ENCODE measurements around the gene AKAP6.

The AKAP6 gene

DNA sequence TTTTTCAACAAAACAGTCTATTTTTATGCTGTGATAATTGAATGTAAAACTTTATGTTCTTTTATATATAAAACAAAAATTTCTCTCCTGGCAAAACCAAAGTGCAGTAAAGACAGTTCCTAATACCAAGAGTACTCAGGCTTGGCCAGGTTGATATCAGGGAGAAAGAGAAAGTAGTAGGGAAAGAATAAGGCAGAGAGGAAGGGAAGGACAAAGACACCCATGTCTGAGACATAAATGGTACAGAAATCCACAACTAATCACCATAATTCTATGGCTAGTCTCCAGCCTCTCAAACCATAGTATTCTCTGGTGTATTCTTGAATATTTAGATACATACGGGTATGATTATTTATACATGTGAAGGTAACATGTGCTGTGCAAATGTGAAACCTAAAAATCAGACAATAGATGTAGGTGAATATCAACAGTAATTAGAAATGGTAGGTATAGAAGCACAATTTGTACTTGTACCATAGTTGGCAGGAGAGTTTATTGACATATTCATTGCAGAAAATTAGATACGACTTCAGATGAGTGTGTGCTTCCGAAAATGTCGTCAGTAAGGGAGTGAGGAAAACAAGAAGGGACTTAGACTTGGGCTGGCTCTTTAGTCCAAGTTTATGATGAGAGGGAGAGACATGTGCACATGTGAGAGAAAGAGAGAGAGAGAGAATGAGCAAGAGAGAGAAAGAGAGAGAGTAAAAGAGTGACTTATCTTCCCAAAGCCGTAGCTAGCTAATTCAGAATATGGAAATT, 378.8 kb downstream of the AKAP6 start:
- DNase-seq (ENCODE audit: low read depth in 2 of 2): no peak

DNA sequence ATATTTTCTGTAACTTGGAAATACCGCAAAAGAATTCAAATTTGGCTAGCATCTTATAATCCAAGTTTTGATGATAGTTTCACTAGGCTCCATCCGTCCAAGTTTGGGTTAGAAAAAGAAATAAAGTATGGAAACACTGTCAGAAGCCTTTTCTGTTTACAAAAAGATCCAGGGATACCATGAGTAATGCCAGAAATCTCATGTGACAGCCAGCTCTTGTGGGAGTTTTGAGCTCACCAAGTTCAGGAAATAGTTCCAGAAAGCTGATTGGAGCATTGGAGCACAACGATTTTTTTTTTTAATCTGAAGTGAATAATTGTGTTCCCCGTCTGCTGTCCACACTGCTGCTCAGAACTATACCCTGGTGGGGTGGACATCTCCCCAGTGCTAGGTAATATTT, 379.9 kb downstream of the AKAP6 start:
- no peak for DNase-seq (ENCODE audit: low read depth in 2 of 2)

DNA sequence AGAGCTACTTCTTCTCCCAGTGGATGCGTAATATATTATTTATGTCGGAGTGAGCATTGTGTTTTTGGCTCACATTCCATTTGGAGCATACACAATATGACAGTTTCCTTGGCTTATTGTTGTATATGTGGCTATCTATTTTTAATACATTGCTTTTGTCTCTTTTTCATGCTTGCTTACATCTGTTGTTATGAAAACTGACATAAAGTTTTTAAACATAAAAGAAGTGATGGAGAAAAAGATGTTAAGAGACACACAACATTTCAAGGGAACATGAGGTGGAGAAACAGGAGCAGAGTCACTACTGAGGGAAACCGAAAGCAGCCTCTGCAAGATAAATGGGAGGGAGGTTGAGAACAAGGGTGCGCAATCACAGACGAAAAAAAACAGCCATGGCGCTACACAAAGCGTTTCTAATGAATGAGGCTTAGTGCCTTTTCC, 381.2 kb downstream of the AKAP6 start:
- DNase-seq (ENCODE audit: low read depth in 2 of 2): no peak

DNA sequence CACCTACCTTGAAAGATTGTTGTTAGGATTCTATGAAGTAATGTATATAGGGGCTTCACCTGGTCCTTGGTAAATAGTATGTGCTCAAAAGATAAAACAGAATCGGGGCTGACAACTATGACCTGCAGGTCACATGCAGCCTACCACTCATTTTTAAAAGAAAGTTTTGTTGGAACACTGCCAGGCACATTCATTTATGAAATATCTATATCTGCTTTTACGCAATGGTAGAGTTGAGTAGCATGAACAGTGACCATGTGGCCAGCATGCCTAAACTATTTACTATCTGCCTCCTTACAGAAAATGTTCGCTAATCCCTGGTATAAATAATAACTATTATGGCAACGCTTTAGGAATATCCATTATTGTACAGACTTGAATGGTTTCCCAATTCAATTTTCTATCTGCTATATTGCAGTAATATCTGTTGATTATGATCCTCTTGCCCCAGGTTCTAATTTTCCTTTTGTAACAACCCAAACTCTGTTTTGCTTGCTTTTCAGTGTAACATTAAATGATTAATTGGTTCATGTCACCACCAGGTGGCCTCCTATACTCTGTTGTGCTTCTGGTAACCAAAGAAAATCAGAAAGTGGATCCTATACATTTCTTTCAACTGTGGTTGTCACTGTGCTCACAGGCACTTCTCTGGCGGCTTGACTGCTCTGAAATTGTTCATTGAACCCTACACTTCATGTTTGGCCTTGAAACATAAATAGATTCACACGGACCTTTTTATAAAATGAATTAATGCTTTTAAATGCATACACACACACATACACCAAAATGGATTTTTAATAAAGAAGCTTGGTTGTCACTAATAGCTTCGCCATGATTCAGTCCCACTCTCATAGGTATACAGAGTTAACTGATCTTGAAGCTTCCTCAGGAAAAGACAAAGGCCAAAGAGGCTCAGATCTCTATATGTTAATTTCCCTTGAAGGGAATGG, 381.9 kb downstream of the AKAP6 start:
- DNase-seq (ENCODE audit: low read depth in 2 of 2): no peak

DNA sequence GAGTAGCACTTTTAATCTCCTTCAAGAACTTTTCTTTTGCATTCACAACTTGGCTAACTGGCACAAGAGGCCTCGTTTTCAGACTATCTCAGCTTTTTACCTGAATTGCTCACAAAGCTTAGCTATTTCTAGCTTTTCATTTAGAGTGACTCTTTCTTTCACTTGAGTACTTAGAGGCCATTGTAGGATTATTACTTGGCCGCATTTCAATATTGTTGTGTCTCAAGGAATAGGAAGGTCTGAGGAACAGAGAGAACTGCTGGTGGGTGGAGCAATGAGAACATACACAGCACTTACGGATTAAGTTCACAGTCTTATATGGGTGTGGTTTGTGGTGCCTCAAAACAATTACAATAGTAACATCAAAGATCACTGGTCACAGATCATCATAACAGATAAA, 384.8 kb downstream of the AKAP6 start:
- DNase-seq (ENCODE audit: low read depth in 2 of 2): no peak

DNA sequence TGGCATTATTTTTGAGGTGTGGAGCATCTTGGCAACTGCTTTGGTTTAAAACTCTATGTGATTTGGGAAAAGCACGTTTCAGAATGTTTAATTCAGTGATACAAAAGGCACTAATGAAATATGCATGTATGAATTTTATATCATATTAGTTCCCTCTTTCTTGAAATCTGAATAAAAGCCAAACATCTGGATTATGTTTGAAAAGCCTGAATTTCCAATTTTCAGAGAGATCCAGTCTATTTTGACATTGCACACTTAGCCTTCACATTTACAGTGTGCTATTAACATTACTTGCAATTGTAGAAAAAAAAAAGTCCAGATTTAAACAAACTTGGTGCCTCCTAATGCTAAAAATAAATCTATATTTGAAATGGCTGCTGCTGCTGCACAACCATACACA, 390.5 kb downstream of the AKAP6 start:
- no peak for DNase-seq (ENCODE audit: low read depth in 2 of 2)

DNA sequence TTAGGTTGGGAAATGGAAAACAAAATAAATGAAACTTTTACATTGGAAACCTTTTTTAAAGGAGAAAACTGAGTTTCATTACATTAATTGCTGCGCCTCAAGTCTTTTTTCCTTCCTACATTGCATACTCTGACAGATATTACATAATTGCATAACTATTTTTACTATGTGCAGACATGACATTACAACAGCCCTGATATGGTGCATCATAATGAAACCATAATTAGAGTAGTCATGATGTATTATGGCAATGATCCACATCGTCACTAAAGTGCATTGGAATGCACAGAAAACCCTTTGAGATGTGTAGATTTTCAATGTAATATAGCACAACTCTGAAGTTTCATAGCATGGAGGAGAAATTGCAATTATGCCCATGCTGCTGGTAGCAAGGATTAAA, 391.8 kb downstream of the AKAP6 start:
- no peak for DNase-seq (ENCODE audit: low read depth in 2 of 2)

DNA sequence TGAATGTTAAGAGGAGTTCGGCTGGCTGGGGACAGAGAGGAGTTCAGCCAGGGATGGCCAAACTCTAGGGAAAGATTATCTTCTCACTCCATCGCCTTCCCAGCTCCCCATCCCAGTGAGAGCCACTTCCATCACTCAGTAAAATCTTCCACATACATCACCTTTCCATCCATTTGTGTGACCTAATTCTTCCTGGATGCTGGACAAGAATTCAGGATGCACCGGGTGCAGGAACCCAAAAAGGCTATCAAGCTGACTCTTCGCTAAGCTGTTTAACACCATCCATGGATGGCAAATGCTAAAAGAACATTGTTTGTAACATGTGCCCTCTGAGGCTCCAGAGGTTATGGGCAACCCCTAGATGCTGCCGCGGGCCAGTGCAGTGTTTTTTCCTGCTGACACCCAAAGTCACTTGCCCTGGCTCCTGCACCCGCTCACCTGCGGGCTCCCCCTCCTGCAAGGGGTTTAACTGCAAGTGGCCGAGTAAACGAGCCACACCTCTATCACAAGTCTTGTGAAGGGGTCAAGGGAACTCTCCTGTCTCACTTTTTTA, 393.6 kb downstream of the AKAP6 start:
- no peak for DNase-seq (ENCODE audit: low read depth in 2 of 2)

DNA sequence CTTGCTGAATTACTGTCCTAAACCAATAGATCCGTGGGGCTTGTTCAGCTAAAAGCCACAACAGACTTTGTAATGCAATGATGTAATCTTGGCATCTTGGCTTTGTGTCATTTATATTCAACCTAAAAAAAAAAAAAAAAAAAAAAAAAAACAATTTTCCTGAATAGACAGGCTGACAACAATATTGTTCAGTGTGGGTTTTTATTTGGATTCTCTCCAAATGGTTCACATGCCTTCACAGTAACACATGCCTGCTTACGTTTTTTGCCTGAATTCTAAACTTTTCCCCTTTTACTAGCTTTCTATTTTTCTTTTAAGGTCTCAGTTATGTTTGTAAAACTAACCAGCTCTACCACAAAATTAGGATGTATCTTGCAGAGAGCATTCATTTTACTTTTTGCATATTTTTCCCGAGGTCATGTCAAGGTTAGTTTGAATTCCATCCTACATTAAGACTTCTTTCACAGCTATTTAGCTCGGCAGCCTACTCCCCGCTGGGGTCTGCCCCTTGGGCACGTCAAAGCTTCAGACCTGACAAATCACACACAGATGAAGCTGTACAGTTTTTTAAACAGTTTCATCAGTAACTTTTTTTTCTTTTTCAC, 395.9 kb downstream of the AKAP6 start:
- no peak for DNase-seq (ENCODE audit: low read depth in 2 of 2)

DNA sequence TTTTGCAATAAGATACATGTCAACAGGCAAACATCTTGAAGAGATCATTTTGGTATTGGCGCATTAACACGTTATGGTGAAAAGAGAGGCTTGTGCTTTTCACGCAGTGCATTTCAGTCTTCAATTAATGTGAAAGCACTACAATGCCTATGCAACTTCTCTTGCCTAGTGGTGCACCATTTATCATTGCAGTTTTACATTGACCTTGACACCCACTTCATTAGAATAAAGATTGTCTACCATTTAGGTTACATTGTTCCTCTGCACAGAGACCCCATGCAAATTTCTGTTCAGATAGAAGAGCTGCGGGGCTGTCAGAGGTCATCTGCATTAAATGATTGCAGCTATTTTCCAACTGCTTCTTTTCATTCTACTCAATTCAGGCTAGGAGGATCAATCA, 397.4 kb downstream of the AKAP6 start:
- DNase-seq (ENCODE audit: low read depth in 2 of 2): no peak

DNA sequence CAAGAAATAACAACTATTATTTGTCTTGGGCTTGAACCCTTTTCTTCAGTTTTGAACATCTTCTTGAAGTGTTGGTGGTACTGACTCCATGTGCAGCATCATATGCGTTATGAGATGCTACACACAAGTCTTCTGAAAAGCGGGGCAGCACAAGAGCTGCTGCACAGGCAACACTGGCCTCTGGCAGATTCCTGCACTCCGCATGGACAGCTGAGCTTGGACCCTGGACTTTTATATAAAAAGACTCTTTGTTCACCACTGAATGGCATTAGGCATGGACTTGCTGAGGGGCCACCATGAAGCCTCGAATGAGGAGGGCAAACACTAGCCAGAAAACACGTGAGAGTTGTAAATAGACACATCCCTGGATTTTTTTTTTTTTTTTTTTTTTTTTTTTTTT, 398.7 kb downstream of the AKAP6 start:
- no peak for DNase-seq (ENCODE audit: low read depth in 2 of 2)

DNA sequence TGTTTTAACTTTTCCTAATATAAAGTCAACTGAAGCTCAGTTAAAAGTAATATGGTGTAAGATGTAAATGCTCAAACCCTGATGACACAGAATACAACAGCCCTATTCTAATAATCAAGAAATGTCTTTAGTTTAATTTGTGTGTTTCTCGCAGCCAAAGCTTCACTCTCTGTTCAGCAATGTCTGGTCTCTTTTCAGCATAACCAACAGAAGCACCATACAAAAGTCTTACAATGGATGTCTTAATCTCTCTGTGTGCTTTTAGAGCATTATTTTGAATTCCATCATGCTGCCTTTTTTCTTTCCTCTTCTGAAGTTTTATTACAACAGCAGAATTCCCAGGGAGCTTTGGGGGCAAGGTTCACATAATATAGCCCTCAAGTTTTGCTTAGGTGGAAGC, 399.4 kb downstream of the AKAP6 start:
- no peak for DNase-seq (ENCODE audit: low read depth in 2 of 2)

DNA sequence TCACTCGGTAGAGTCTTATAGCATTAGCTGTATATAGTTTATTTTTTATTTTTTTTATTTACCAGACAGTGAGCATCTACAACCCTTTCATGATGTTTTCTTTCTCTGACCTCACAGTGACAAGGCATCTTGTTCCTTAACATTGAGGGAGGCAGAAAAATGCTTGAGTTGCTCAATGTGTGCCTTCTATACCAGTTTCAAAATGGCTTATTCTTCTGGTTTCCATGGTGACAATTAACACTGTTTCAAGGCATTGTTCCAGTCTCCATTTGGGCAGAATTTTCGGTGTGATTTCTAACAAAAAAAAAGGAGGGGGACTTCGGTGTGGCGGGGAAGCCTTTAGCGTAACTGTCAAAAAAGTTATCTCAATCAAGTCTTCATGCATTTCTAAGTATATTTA, 399.9 kb downstream of the AKAP6 start:
- DNase-seq (ENCODE audit: low read depth in 2 of 2): no peak

DNA sequence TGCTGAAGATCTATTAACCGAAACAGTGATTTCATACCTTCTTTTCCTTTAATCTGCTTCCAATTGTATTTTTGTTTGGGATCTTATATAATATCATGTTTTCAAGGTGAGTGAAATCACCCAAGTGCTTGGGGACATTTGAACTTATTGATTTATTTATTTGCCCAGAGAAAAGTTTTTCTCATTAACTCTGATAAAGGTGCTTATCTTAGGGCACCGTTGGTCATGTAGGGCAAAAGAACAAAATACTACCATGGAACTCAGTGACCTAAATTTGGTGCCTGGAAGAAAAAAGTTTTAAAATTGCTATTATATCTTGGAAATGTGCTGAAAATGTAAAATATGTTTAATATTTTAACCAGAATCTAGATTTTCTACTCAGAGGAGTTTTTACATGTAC, 402.2 kb downstream of the AKAP6 start:
- no peak for DNase-seq (ENCODE audit: low read depth in 2 of 2)

DNA sequence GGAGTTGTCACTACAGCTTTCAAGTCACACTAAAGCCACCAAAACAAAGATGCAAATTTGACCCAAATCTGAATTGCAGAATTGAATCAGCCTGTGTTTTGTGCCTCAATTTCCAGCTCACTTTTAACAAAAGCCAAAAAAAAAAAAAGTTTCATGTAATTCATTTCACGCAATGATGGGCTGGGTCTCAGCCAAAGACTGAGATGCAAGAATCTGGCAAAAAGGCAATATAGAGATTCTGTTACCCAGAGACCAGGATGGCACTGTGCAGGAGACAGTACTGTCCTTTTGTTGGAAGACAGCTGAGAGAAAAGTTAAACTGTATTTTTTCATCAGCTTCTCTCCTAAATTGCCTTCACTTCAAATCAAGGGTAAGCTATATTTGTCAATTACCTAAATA, 403.9 kb downstream of the AKAP6 start:
- no peak for DNase-seq (ENCODE audit: low read depth in 2 of 2)

DNA sequence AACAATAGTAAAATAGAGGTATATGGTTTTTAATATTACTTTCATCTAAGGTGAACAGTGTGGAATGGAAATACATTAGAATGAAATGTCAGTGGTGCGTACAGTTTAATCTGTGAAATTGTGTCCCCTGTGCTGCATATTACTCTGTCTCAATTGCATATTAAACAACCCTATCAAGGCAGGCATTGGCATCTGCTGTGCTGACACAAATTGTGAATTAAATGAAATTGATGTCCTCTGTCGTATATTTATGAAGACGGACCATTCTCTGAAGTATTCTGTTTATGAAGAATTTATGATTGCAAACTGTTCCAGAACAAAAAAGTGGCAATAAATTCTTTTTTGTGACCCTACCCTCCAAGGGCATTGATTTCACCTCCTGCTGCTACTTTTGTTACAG, 405.2 kb downstream of the AKAP6 start:
- no peak for DNase-seq (ENCODE audit: low read depth in 2 of 2)

DNA sequence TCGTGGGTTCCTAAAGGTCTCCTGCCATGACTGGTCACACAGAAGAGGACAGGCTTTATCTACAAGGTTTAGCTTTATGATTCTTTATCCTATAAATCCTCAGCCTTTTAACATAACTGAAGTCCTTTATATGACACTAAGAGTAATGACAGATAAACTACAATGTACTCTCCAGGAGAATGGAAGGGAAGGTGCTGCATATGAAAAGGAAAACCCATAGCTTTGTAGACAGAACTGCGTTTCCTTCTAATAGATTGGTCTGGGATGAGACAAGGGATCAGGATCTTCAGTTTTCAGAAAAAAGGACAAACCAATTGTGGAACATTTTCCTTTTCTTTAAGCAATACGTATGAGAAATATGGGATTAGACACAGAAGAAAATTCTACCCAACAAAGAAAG, 408.5 kb downstream of the AKAP6 start:
- no peak for DNase-seq (ENCODE audit: low read depth in 2 of 2)

DNA sequence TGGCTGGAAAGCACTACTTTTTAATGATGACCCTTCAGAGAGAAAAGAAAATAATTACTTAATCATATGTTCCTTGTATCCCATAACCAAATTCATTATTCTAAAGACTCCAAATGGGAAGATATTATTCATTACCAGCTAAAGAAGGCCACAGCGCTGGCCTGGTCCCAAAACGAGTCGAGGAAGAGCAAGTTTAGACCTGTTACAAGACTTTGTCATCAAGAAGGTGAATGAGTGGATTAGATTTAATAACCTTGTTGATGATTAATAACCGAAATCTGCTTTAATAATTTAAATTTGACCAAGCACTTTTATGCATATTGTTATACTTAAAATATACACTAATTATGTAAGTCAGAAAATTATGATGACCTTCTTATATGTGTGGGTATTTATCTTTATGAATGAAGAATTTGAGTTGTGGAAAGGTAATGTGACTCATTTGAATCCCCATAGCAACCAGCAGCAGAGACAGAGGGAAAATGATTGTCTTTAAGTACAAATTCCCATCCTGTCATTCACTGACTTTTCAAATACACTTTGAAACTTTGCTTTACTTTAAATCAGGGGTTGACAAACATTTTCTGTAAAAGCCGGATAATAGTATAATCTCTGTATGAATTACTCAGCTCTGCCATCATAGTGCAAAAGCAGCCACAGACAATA, 409.2 kb downstream of the AKAP6 start:
- DNase-seq (ENCODE audit: low read depth in 2 of 2): no peak

DNA sequence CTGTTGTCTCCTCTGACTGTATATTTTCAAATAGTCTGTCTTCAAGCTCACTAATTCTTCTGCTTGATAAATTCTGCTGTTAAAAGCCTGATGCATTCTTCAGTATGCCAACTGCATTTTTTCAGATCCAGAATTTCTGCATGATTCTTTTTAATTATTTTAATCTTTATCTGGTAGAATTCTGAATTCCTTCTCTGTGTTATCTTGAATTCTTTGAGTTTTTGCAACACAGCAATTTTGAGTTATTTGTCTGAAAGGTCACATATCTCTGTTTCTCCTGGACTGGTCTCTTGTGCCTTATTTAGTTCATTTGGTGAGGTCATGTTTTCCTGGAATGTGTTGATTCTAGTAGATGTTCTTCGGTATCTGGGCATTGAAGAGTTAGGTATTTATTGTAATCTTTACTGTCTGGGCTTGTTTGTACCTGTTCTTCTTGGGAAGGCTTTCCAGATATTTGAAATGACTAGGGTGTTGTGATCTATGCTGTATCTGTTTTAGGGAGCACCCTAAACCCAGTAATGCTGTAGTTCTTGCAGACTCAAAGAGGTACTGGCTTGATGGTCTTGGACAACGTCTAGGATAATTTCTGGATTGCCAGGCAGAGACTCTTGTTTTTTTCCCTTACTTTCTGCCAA, 415.8 kb downstream of the AKAP6 start:
- DNase-seq (ENCODE audit: low read depth in 2 of 2): no peak

DNA sequence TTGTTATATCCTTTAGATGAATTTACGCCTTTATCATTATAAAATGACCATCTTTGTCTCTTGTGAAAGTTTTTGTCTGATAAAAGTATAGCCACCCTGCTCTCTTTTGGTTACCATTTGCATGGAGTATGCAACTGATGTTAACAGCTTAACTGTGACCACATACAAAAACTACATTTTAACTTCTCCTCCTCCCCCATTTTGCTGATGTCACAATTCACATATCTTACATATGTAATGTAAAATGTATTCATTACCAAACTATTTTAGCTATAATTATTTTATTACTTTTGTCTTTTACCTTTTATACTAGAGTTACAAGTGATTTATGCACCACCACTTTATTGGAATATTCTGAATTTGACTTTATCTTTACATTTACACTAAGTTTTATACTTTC, 425.1 kb downstream of the AKAP6 start:
- DNase-seq (ENCODE audit: low read depth in 2 of 2): no peak

DNA sequence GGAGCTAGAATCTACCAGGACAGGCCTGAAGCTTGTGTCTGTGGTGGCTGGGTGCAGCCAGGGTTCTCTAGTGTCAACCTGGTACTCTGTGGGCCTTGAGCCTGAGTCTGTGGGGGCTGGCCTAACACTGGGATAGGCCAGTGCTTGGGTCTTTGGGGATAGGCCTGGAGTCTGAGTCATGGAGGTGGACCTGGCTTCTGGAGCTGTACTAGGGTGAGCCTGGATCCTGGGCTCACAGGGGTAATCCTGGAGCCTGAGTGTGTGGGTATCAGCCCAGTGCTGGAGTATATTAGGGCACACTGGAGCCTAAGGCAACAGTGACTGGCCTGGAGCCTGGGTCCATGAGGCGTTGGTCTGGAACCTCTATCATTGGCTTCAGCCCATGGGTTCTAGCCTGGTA, 427.1 kb downstream of the AKAP6 start:
- no peak for DNase-seq (ENCODE audit: low read depth in 2 of 2)

Data from stimulated activated CD4-positive, alpha-beta T cell treated with anti-CD3 and anti-CD28 coated beads, Interleukin-1b, Interleukin-23, amount 100 ng/mL, for 1 hour (primary cell).